ENCODE data around the gene COBL. TPM values are rescaled to one million over a fixed set of nuclear protein-coding genes. Genes with fewer than 3 reads are reported as not detected.
A peak's percentile ranks its signal among the peaks of the same experiment; 100 is the strongest.
"Not testable (repeated sequence)": the region's sequence is repeated elsewhere in the genome, so short reads cannot be mapped to it uniquely, and the experiment has no call there.

Gene COBL
- total RNA-seq, 1 experiment from 2014 or later: 0.81 TPM

- DNase-seq (ENCODE audit: low spot score): peak; percentile 54
Measured at GRCh38 chr7:51009716-51010496, 306.7 kb downstream of the COBL start.

DNA sequence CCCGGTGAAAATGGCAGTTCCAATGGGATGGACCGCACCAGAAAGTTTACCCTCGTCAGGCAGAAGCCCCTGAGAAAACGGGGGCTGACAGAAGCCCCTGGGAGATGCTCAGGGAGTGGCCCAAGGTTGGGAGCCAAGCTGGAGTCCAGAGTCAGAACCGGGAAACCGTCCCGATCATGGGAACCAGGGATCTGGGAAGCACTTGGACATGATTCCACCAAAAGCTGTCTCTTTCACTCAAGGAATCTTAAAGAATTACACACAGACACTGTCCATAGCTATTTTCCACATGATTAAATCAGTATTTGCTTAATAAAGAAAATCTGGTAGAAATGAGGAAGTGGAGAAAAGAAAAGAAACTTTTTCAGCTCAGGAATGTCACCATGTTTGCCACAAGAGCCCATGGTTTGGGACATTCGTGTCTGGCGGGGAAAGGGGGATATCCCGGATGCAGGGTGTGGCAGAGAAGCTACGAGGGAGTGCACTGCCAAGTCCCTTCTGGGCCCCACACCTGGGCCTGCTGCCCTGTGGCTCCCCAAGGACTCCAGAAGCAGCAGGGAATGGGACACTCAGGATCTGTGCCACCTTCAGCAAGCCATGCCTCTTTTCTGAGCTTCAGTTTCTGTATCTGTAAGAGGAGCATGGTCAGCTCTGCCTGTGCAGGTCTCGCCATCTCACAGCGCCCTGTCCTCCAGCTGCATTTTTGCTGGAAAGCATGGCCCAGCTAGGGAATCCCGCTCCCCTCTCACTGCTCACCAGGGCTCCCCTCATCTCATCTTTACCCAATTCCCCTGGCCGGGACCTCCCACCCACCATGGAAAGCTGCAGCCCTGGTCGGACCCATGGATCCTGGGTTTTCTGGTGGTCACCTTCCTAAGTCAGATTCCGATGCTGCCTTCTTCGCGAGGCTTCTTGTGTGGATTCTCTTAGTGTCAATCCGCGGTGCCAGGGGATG lies 308.8 kb downstream of the COBL start:
- no peak for DNase-seq (ENCODE audit: low spot score)

DNA sequence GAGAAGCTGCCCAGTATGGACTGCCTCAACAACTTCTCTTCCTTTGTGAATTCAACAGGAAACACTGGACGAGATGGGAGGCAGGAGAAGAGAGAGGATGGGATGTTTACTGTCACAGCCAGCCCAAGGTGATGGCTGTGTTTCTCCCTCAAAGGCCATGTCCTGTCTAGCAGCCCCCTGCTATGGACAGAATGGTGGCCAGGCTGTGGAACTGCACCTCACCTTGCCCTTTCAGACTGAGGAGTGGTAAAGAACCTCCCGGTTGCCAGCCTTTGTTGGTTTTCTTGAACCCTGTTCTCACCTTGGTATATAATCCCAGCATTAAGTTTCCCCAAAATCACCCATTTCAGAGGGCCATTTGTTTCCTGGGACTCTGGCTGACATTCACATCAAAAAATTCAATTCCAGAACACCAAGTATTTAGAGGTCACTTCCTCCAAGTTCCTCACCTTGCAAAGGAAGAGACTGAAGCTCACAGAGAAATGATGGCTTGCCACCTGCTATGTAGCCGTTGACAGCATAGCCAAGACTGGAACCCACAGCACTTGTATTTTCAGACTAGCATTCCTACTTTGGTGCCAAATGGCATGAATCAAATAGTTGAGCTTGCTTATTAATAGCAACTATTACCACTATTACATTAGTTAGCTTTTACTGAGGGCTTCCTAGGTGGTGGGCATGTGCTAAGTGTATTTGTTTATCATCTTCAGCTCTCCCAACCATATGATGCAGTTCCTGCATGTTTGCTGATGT lies 309.9 kb downstream of the COBL start:
- DNase-seq (ENCODE audit: low spot score): no peak

GRCh38 chr7:51005074-51005473 lies 311.5 kb downstream of the COBL start:
- no peak for DNase-seq (ENCODE audit: low spot score)

DNA sequence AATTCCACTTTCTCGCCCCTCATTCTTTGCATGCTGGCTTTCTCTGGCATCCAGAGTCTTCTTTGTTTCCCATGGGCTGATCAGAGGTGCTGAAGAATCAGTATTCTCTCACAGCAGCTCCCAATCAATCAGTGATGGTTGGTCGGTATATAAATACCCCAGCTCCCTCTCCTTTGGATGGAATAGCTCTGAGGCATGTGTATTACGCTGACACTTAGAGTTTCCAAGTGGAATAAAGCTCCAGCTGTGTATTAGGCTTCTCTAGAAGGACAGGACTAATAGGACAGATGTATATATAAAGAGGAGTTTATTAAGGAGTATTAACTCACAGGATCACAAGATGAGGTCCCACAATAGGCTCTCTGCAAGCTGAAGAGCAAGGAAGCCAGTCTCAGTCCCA lies 315.7 kb downstream of the COBL start:
- DNase-seq (ENCODE audit: low spot score): peak; percentile 64

- DNase-seq (ENCODE audit: low spot score): no peak
Measured at GRCh38 chr7:50994753-50995319, 321.8 kb downstream of the COBL start.

GRCh38 chr7:50990214-50990613 lies 326.4 kb downstream of the COBL start:
- DNase-seq (ENCODE audit: low spot score): not testable (repeated sequence)

- no peak for DNase-seq (ENCODE audit: low spot score)
Measured at GRCh38 chr7:50988988-50989387, 327.6 kb downstream of the COBL start.

GRCh38 chr7:50988465-50988864 lies 328.1 kb downstream of the COBL start:
- DNase-seq (ENCODE audit: low spot score): no peak

DNA sequence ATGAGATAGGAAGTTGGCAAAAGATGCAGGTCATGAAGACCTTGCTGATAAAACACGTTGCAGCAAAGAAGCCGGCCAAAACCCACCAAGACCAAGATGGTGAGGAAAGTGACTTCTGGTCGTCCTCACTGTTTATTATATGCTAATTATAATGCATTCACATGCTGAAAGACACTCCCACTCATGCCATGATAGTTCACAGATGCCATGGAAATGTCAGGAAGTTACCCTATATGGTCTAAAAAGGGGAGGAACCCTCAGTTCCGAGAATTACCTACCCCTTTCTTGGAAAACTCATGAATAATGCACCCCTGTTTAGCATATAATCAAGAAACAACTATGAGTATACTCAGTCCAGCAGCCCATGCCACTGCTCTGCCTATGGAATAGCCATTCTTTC lies 331.5 kb downstream of the COBL start:
- no peak for DNase-seq (ENCODE audit: low spot score)

DNA sequence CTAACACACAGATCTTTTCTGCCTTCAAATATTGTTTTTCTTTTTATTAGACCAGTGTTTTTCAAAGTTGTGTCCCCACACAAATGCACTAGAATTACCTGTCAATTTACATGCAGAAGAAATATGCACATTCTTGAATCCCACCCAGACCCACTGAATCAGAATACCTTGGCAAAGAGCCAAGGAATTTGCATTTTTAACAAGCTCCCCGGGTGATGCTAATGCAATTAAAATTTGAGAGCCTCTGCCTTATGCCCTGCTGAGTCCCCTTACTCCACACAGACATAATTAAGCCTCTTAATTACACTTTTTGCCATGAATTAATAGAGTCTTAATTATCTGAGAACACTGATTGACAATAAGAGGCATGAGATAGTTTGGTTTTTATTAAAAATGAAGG lies 332.8 kb downstream of the COBL start:
- DNase-seq (ENCODE audit: low spot score): no peak

DNA sequence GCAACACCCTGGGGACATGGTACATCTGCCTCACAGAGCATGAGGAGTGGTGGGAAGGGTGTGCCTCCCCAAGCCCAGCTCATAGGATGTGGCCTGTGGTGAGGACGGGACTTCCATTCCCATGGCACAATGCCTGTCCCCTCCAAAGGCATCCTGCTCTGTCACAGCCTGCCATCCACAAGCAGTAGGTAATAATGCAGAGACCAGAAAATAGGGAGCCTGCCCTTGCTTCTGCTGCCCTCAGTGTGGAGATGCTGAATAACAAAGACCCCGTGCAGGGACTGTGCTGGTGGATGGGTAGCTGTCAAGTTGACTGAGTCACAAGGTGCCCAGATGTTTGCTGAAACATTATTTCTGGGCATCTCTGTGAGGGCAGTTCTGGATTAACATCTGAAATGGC lies 334.0 kb downstream of the COBL start:
- no peak for DNase-seq (ENCODE audit: low spot score)

- DNase-seq (ENCODE audit: low spot score): no peak
Measured at GRCh38 chr7:50981743-50982142, 334.9 kb downstream of the COBL start.

- no peak for DNase-seq (ENCODE audit: low spot score)
Measured at GRCh38 chr7:50980411-50980810, 336.2 kb downstream of the COBL start.

DNA sequence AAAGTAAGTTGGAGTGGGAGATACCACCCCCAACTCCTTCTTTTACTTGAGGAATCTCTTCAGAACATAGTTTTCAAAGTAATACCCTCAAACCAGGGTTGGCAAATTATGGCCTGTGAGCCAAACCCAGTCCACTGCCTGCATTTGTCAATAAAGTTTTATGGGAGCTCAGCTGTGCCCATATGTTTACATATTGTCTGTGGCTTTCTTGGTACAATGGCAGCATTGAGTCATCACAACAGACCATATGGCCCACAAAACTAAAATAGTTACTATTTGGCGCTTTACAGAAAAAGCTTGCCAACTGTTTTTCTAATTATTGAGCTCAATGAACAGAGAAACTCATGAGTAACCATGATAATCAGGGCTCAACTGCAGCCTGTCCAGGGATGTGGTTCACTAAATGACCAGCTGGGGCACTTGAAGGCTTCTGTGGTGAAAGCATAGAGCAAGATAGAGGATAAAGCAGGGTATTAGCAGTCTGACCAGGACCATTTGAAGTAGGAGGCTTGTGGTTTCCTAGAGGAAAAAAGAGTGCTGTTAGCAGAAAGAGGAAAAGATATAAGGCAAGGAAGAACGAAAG lies 337.9 kb downstream of the COBL start:
- DNase-seq (ENCODE audit: low spot score): peak; percentile 87

DNA sequence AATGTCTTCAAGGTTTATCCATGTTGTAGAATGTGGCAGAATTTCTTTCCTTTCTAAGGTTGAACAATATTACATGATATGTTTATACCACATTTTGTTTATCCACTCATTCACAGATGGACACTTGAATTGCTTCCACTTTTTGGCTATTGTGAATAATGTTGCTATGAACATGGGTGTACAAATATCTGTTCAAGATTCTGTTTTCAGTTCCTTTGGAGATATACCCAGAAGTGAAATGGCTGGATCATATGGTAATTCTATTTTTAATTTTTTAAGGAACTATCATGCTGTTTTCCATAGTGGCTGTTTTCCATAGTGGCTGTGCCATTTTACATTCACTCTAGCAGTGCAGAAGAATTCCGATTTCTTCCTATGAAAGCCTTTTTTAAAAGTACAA lies 339.2 kb downstream of the COBL start:
- no peak for DNase-seq (ENCODE audit: low spot score)

GRCh38 chr7:50976064-50976463 lies 340.5 kb downstream of the COBL start:
- DNase-seq (ENCODE audit: low spot score): no peak

GRCh38 chr7:50974240-50974639 lies 342.4 kb downstream of the COBL start:
- DNase-seq (ENCODE audit: low spot score): no peak

DNA sequence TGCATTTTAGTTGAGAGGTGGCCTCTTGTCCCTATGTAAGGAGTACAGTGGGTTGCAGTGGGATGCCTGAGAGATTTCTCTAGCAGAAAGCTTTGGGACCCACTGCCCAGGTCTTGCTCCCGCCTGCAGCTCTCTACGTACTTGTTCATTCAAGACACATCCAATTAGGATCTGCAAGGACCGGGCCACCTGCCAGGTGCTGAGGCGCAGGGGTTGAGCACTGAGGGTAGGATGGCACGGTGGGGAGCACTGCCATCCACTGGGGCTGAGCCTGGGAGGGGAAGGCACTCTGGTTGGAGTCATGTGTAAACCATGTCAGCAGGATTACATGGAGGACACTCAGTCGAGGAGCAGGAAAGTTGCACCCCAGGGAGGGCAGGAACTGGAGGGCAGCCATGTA lies 342.8 kb downstream of the COBL start:
- no peak for DNase-seq (ENCODE audit: low spot score)

- DNase-seq (ENCODE audit: low spot score): no peak
Measured at GRCh38 chr7:50970092-50970491, 346.5 kb downstream of the COBL start.

Data from H4 (cell line).